Astrocyte of the cerebellum (primary cell): ENCODE measurements around the gene C2orf81.

Source experiments
- DNase-seq: peaks from one replicate; pipeline ENCODE4 v3.0.0-alpha.2; 2011; ENCODE audit warnings: low read depth
- H3K4me3 ChIP-seq: 2 replicates; pipeline ENCODE4 v1.5.1; 2011; ENCODE audit warnings: mild to moderate bottlenecking, low read depth, low read length, moderate library complexity
- in situ Hi-C: cut with HindIII; loops from 2 replicates; pipeline ENCODE4 v1.10.0; 2017; ENCODE audit warnings: low sequenced_read_pairs
- TF ChIP-seq, protein P1 (sequence below): IDR thresholded peaks from 2 replicates; pipeline ENCODE4 v1.5.1; 2012; ENCODE audit warnings: low read length, low read depth, moderate library complexity, mild to moderate bottlenecking; ENCODE audit errors: missing control alignments

The C2orf81 gene

GRCh38 chr2:74372674-74373073 is 48.7 kb downstream of the C2orf81 start:
- TF ChIP-seq, protein P1, sequence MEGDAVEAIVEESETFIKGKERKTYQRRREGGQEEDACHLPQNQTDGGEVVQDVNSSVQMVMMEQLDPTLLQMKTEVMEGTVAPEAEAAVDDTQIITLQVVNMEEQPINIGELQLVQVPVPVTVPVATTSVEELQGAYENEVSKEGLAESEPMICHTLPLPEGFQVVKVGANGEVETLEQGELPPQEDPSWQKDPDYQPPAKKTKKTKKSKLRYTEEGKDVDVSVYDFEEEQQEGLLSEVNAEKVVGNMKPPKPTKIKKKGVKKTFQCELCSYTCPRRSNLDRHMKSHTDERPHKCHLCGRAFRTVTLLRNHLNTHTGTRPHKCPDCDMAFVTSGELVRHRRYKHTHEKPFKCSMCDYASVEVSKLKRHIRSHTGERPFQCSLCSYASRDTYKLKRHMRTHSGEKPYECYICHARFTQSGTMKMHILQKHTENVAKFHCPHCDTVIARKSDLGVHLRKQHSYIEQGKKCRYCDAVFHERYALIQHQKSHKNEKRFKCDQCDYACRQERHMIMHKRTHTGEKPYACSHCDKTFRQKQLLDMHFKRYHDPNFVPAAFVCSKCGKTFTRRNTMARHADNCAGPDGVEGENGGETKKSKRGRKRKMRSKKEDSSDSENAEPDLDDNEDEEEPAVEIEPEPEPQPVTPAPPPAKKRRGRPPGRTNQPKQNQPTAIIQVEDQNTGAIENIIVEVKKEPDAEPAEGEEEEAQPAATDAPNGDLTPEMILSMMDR: no peak
- in situ Hi-C loops: no loop called here
- H3K4me3 ChIP-seq: no peak overlapping the region
- no peak for DNase-seq

DNA sequence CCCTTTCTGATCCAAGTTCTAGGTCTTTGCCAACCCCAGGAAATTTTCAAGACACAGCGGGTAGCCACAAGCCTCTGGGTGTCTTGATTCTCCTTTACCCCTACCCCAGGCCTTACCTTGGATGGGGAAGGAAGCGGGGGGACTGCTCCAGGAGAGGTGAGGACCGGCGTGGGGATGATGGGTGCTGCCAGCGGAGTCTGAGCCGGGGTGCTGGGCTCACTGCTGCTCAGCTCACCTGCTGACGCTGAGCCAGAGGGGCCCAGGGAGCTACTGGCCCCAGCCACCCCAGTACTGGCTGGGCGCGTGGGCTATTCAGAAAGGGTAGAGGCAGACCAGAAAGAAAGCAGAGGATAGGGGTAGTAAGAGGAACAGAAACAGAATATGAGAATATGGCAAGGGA is 50.0 kb downstream of the C2orf81 start:
- H3K4me3 ChIP-seq: no peak overlapping the region
- DNase-seq: no peak
- in situ Hi-C loops: no loop called here
- TF ChIP-seq, protein P1: no peak

DNA sequence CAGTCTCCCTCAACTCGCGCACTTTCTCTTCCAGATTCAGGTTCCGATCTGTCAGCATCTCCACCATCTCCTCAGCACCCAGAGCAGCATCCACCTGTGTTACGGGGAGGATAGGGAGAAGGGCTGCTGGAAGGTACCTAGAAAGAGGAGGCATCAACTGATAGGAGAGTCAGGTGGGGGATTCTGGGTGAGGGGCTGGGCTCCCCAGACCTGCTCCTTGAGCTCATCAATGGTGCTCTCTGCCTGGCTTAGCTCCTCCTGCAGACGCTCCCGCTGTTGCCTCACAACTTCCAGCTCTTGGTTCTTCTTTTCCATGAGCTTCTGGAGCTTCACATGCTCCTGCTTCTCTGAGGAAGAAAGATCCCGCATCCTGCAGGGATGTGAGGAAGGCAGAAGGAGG is 51.4 kb downstream of the C2orf81 start:
- in situ Hi-C loops: no loop called here
- H3K4me3 ChIP-seq: no peak overlapping the region
- TF ChIP-seq, protein P1: no peak
- no peak for DNase-seq

GRCh38 chr2:74368499-74368898 is 52.9 kb downstream of the C2orf81 start:
- TF ChIP-seq, protein P1: no peak
- no peak for DNase-seq
- no peak overlapping the region for H3K4me3 ChIP-seq
- in situ Hi-C loops: no loop called here

DNA sequence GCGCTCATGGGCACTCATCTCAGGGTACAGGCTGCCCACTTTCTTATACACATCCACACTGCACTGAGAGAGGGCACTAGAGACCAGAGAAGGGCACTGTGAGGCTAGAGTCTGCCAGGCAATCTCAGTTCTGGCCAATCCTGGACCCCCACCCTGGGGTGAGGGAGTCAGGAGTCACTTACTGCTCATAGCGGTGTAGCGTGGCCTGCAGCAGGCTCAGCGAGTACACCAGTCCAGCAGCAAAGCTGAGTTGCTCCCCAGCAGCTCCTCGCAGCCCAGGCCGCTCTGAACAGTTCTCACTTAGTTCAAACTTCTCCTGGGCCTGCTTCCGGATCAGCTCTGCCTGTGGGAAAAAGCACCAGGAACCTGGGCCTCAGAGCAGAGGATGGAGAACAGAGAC is 53.6 kb downstream of the C2orf81 start:
- TF ChIP-seq, protein P1: no peak
- DNase-seq: no peak
- no peak overlapping the region for H3K4me3 ChIP-seq
- in situ Hi-C loops: no loop called here

- no peak overlapping the region for H3K4me3 ChIP-seq
- no peak for DNase-seq
- in situ Hi-C loops: no loop called here
- TF ChIP-seq, protein P1: no peak
These were observed 55.4 kb downstream of the C2orf81 start for GRCh38 chr2:74366036-74366435.
